WTC11 (cell line): ENCODE measurements around the gene PSMG4. TPM values are rescaled to one million over a fixed set of nuclear protein-coding genes. Genes with fewer than 3 reads are reported as not detected.
A peak's percentile ranks its signal among the peaks of the same experiment; 100 is the strongest.

Experiments
- ATAC-seq: fragments of 200-7000 bp; cut with Tn5 transposase; 2 replicates; pipeline ENCODE4 v1.10.0; 2021; ENCODE audit warnings: mild to moderate bottlenecking, moderate library complexity
- CTCF ChIA-PET: fragments of 300-600 bp; sonication (Branson Sonifier 250); formaldehyde crosslinking; loops from one replicate; lab custom pipeline; 2021; ENCODE audit warnings: antibody characterized with exemption; lab: Charles Lee
- POLR2A ChIA-PET: fragments of 350-600 bp; sonication (Branson Sonifier 250); formaldehyde crosslinking; loops from one replicate; lab custom pipeline; 2021; ENCODE audit warnings: antibody characterized with exemption; lab: Charles Lee
- DNase-seq: peaks from one replicate; pipeline ENCODE4 v3.0.0; 2021; ENCODE audit warnings: low spot score
- H3K27ac Mint-ChIP-seq: 2 replicates; pipeline ENCODE4 v1.8.0; 2021; ENCODE audit warnings: mixed read lengths
- H3K27me3 Mint-ChIP-seq: 2 replicates; pipeline ENCODE4 v1.8.0; 2021; ENCODE audit warnings: low read depth, mild to moderate bottlenecking, moderate library complexity, mixed read lengths
- H3K36me3 Mint-ChIP-seq: 2 replicates; pipeline ENCODE4 v1.8.0; 2021; ENCODE audit warnings: mixed read lengths
- H3K4me1 Mint-ChIP-seq: 2 replicates; pipeline ENCODE4 v1.8.0; 2022; ENCODE audit warnings: mixed read lengths
- H3K4me3 Mint-ChIP-seq: 2 replicates; pipeline ENCODE4 v1.8.0; 2021; ENCODE audit warnings: mild to moderate bottlenecking, moderate library complexity, mixed read lengths
- H3K9me3 Mint-ChIP-seq: 2 replicates; pipeline ENCODE4 v1.8.0; 2021; ENCODE audit warnings: mixed read lengths
- AR ChIP-seq: fragments of 250-450 bp; sonication (Bioruptor Pico); IDR thresholded peaks from 2 replicates; pipeline ENCODE4 v1.9.0; 2021; ENCODE audit warnings: mild to moderate bottlenecking
- ATF2 ChIP-seq: sonication (generic); formaldehyde crosslinking; IDR thresholded peaks from 2 replicates; pipeline ENCODE4 v1.8.1; 2022; ENCODE audit warnings: low read depth, missing genetic modification reagents, borderline replicate concordance
- CREM ChIP-seq: sonication (generic); formaldehyde crosslinking; IDR thresholded peaks from 2 replicates; pipeline ENCODE4 v1.8.1; 2022; ENCODE audit warnings: mild to moderate bottlenecking, missing genetic modification reagents, moderate library complexity
- ETV6 ChIP-seq: sonication (generic); formaldehyde crosslinking; IDR thresholded peaks from 2 replicates; pipeline ENCODE4 v1.8.1; 2022; ENCODE audit warnings: mild to moderate bottlenecking, missing genetic modification reagents
- FOXP1 ChIP-seq: sonication (generic); formaldehyde crosslinking; IDR thresholded peaks from 2 replicates; pipeline ENCODE4 v1.8.0; 2022; ENCODE audit warnings: missing genetic modification reagents, mild to moderate bottlenecking, moderate library complexity, borderline replicate concordance
- GRHL2 ChIP-seq: fragments of 250-450 bp; sonication (Bioruptor Pico); IDR thresholded peaks from 2 replicates; pipeline ENCODE4 v1.8.0; 2022; ENCODE audit warnings: mild to moderate bottlenecking, moderate library complexity; ENCODE audit not compliant: insufficient replicate concordance, severe bottlenecking
- KAT7 ChIP-seq: sonication (generic); formaldehyde crosslinking; IDR thresholded peaks from 2 replicates; pipeline ENCODE4 v1.8.1; 2023; ENCODE audit warnings: missing genetic modification reagents, mild to moderate bottlenecking, borderline replicate concordance
- MAX ChIP-seq: sonication (generic); formaldehyde crosslinking; IDR thresholded peaks from 2 replicates; pipeline ENCODE4 v1.8.0; 2022; ENCODE audit warnings: mild to moderate bottlenecking, missing genetic modification reagents
- MYBL2 ChIP-seq: sonication (generic); formaldehyde crosslinking; IDR thresholded peaks from 2 replicates; pipeline ENCODE4 v1.8.1; 2023; ENCODE audit warnings: mild to moderate bottlenecking, moderate library complexity, missing genetic modification reagents
- NFYB ChIP-seq: sonication (generic); formaldehyde crosslinking; conservative IDR thresholded peaks from 2 replicates; pipeline ENCODE4 v1.8.0; 2022; ENCODE audit warnings: low read depth, missing genetic modification reagents
- NR1H2 ChIP-seq: sonication (generic); formaldehyde crosslinking; IDR thresholded peaks from 2 replicates; pipeline ENCODE4 v1.9.0; 2021; ENCODE audit warnings: mild to moderate bottlenecking, moderate library complexity, missing genetic modification reagents
- SOX15 ChIP-seq: fragments of 250-450 bp; sonication (Bioruptor Pico); IDR thresholded peaks from 2 replicates; pipeline ENCODE4 v1.9.0; 2021; ENCODE audit warnings: mild to moderate bottlenecking
- ZNF121 ChIP-seq: sonication (generic); formaldehyde crosslinking; IDR thresholded peaks from 2 replicates; pipeline ENCODE4 v1.8.0; 2023; ENCODE audit warnings: missing genetic modification reagents
- ZNF263 ChIP-seq: sonication (generic); formaldehyde crosslinking; IDR thresholded peaks from 2 replicates; pipeline ENCODE4 v1.8.1; 2022; ENCODE audit warnings: low read depth, mild to moderate bottlenecking, moderate library complexity, missing genetic modification reagents
- total RNA-seq: library from RNA; stranded (reverse); gene quantifications from 3 replicates; pipeline ENCODE4 v1.2.3, GENCODE V29; 2021
- TF ChIP-seq, protein P1 (sequence below): fragments of 250-450 bp; sonication (Bioruptor Pico); IDR thresholded peaks from 2 replicates; pipeline ENCODE4 v1.9.0; 2021; ENCODE audit warnings: mild to moderate bottlenecking
- TF ChIP-seq, protein P2 (sequence below): fragments of 250-450 bp; sonication (Bioruptor Pico); IDR thresholded peaks from 2 replicates; pipeline ENCODE4 v1.9.0; 2021; ENCODE audit warnings: mild to moderate bottlenecking, borderline replicate concordance
- TF ChIP-seq, protein P3 (sequence below): sonication (generic); formaldehyde crosslinking; IDR thresholded peaks from 2 replicates; pipeline ENCODE4 v1.8.1; 2023; ENCODE audit warnings: mild to moderate bottlenecking, missing genetic modification reagents, borderline replicate concordance

The PSMG4 gene
- total RNA-seq, 1 experiment from 2014 or later: 38.2 TPM

DNA sequence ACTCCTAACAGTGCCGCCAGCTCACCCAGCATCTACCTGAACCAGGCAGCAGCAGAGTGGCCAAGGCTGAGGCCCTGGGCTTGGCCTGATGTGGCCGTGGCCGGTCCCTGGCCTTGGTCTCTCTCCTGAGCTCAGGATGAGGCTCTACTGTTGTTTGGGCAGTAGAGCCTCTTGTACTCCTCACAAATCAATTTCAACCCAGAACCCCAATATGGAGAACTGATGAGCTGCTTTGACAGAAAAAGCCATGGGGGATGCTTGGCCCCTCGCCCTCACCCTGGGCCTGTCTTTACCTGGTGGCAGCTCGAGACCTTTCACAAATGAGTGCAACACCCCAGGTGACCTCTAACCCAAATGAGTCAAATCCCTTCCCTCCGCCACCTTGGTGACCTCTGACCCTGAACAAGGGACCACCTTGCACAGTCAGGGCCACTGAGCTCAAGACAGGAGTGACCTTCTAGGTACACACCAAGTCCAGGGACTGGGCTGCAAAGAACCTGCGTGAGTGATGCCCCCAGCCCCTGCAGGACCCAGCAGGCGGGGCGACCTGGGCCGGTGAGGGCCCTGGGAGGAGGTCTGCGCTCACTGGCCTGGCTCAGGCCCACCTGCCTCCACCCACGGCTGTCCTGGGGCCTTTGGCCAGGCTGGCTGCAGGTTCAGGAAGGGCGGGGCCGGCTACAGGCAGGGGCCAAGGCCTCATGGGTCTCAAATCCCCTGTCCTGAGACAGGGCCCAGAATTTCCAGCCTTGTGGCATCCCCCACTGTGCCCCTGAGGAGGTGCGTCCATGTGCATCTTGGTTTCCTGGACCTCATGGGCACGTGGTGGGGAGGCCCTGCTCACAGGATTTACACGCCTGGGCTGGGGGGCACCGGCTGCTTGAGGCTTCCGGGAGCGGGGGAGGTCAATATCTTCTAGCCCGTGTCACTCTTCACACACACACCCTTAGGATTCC lies 30.2 kb downstream of the PSMG4 start:
- Mint-ChIP-seq H3K27ac (peak overlapping the region; percentile 25; the same call in 1 of the 2 replicates), H3K9me3 (no peaks in the 10 kb centered on the region), H3K4me3 (no peak overlapping the region), H3K4me1 (no peaks in the 10 kb centered on the region), H3K27me3 (no peaks in the 10 kb centered on the region), H3K36me3 (peaks cover 59% of the 10 kb centered on the region)
- ChIA-PET CTCF (interaction anchor here (1.0 to 1.1 kb wide), 2 partner anchors 9 to 443 kb away, joined by 3 read pairs; no protein-coding TSS in a partner anchor), POLR2A (no interaction called here)
- peak; percentile 9 for DNase-seq
- TF ChIP-seq AR (CRISPR knock-in tag) (no peak), ATF2 (CRISPR knock-in tag) (0 out of 2 replicates have a peak, but pooled peaks have one; percentile 25), MAX (no peak)
- no peak for ATAC-seq

GRCh38 chr6:3289664-3290055 lies 30.9 kb downstream of the PSMG4 start:
- Mint-ChIP-seq H3K36me3 (peaks cover 58% of the 10 kb centered on the region), H3K27me3 (no peaks in the 10 kb centered on the region), H3K4me1 (no peaks in the 10 kb centered on the region), H3K4me3 (no peak overlapping the region), H3K9me3 (no peaks in the 10 kb centered on the region), H3K27ac (peak overlapping the region; percentile 16)
- POLR2A ChIA-PET: no interaction called here
- CTCF ChIA-PET: interaction anchor here (1.6 kb wide), 1 partner anchor 81 kb away, joined by 4 read pairs; no protein-coding TSS in a partner anchor
- ATAC-seq (no peak), DNase-seq (peak; percentile 8)
- TF ChIP-seq NFYB (CRISPR knock-in tag) (no peak), ZNF121 (no peak), ZNF263 (CRISPR knock-in tag) (no peak), NR1H2 (no peak), ETV6 (no peak), SOX15 (CRISPR knock-in tag) (no peak), GRHL2 (CRISPR knock-in tag) (no peak), KAT7 (CRISPR knock-in tag) (no peak), CREM (CRISPR knock-in tag) (no peak), MYBL2 (no peak), FOXP1 (CRISPR knock-in tag) (no peak), MAX (no peak)
- TF ChIP-seq, protein P1, sequence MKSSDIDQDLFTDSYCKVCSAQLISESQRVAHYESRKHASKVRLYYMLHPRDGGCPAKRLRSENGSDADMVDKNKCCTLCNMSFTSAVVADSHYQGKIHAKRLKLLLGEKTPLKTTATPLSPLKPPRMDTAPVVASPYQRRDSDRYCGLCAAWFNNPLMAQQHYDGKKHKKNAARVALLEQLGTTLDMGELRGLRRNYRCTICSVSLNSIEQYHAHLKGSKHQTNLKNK: no peak
- TF ChIP-seq, protein P2, sequence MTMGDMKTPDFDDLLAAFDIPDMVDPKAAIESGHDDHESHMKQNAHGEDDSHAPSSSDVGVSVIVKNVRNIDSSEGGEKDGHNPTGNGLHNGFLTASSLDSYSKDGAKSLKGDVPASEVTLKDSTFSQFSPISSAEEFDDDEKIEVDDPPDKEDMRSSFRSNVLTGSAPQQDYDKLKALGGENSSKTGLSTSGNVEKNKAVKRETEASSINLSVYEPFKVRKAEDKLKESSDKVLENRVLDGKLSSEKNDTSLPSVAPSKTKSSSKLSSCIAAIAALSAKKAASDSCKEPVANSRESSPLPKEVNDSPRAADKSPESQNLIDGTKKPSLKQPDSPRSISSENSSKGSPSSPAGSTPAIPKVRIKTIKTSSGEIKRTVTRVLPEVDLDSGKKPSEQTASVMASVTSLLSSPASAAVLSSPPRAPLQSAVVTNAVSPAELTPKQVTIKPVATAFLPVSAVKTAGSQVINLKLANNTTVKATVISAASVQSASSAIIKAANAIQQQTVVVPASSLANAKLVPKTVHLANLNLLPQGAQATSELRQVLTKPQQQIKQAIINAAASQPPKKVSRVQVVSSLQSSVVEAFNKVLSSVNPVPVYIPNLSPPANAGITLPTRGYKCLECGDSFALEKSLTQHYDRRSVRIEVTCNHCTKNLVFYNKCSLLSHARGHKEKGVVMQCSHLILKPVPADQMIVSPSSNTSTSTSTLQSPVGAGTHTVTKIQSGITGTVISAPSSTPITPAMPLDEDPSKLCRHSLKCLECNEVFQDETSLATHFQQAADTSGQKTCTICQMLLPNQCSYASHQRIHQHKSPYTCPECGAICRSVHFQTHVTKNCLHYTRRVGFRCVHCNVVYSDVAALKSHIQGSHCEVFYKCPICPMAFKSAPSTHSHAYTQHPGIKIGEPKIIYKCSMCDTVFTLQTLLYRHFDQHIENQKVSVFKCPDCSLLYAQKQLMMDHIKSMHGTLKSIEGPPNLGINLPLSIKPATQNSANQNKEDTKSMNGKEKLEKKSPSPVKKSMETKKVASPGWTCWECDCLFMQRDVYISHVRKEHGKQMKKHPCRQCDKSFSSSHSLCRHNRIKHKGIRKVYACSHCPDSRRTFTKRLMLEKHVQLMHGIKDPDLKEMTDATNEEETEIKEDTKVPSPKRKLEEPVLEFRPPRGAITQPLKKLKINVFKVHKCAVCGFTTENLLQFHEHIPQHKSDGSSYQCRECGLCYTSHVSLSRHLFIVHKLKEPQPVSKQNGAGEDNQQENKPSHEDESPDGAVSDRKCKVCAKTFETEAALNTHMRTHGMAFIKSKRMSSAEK (CRISPR knock-in tag): no peak
- TF ChIP-seq, protein P3, sequence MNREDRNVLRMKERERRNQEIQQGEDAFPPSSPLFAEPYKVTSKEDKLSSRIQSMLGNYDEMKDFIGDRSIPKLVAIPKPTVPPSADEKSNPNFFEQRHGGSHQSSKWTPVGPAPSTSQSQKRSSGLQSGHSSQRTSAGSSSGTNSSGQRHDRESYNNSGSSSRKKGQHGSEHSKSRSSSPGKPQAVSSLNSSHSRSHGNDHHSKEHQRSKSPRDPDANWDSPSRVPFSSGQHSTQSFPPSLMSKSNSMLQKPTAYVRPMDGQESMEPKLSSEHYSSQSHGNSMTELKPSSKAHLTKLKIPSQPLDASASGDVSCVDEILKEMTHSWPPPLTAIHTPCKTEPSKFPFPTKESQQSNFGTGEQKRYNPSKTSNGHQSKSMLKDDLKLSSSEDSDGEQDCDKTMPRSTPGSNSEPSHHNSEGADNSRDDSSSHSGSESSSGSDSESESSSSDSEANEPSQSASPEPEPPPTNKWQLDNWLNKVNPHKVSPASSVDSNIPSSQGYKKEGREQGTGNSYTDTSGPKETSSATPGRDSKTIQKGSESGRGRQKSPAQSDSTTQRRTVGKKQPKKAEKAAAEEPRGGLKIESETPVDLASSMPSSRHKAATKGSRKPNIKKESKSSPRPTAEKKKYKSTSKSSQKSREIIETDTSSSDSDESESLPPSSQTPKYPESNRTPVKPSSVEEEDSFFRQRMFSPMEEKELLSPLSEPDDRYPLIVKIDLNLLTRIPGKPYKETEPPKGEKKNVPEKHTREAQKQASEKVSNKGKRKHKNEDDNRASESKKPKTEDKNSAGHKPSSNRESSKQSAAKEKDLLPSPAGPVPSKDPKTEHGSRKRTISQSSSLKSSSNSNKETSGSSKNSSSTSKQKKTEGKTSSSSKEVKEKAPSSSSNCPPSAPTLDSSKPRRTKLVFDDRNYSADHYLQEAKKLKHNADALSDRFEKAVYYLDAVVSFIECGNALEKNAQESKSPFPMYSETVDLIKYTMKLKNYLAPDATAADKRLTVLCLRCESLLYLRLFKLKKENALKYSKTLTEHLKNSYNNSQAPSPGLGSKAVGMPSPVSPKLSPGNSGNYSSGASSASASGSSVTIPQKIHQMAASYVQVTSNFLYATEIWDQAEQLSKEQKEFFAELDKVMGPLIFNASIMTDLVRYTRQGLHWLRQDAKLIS (CRISPR knock-in tag): no peak
